SHP77 treated with DMSO at 0.1 percent for 48 hours (cell line): ENCODE results near the gene MIXL1.
"Not testable (repeated sequence)": the region's sequence is repeated elsewhere in the genome, so short reads cannot be mapped to it uniquely, and the experiment has no call there.

Experiments
- DNase-seq: peaks from one replicate; lab custom pipeline; 2025; lab: John Stamatoyannopoulos, UW

The MIXL1 gene

GRCh38 chr1:226223157-226223785 is at the start of gene MIXL1:
TSS of gene MIXL1 (plus strand) at chr1:226223664. CDS start at chr1:226223682, 18 bp downstream.
- DNase-seq = no peak

GRCh38 chr1:226176870-226177269 is 46.6 kb upstream of the MIXL1 start:
- DNase-seq = no peak

- DNase-seq = no peak
Observed at GRCh38 chr1:226181996-226182714, 41.3 kb upstream of the MIXL1 start.

DNA sequence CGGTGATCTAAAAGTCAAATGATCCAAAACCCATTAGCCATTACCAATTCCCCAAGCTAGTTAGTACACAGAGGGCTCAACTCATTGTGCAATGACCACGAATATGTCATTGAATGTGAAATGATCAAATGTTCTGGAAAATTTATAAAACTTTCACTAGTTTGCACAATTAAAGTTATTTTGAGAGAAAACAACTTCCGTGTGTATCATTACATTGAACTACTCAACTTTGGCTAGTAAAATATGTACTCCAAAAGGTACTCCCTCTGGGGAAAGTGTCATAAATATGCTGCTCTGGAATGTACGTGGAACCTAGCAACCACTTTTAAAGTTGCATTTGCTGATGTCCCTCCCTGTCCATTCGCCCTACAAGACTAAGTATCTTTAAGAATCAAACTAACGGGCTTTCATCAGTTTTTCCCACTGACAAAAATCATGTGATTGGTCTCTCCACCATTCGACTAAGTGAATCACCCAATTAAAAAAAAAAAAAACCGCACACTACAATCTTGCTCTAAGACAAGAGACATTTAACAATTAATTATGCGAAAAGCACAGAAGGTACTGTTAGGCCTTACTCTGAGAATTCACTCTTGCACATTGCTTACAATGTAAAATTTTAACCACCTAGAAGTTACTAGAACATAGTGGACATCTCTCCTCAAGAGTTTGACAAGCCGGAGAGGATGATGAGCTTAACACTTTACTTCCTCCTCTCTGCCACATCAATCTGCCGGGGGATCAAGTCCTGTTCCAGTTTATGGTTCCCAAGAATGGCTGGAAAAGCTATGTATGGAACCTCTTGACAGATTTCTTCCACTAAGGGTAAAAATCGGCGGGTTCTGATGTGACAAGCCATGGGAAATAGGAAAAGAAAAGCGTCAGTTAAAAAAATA is 38.1 kb upstream of the MIXL1 start:
- DNase-seq = no peak

DNA sequence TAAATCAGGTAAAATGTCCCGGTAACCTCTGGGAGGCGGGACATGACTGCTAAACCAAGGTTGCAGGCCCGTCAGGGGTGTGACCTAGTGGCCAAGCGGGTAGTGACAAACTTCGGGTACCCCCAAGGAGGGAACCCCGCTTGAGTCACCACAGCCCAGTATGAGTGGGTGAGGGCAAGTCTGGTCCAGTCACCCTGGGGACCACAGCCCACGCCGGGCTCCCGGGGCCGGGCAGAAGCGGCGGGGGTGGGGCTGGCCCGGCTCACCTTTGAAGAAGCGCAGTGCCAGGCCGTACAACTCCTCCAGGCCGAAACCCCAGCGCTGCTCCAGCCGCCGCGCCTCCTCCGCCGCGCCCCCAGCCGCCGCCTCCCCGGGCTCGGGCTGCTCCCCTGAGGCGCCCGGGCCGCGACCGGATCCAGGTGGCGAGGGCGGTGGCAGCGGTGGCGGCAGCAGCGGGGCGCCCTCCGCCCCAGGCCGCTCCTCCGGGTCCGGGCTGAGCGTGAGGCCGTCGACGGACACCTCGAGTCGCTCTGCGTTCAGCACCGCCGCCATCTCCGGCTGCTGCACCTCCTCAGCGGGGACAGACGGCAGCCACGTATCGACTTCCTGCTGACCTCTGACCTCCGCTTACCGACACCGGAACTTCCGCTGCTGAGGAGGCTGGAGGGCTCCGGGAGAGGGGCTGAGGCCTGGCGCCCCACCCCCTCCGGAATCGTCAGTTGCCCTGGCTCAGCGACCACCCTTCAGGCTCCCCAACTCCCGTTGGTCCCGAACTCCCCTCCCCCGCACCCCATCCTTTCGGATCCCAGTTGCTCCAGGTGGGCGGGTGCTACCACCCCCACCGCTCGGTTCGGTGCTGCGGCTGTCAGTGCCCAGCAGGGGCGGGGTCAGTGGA is 37.1 kb upstream of the MIXL1 start, which contains the start of gene ACBD3:
Gene ACBD3 (minus strand): TSS at position 618 of the 895 bp plus-strand sequence. CDS start 66 bp downstream, at position 552.
- peak; percentile 61 for DNase-seq

DNA sequence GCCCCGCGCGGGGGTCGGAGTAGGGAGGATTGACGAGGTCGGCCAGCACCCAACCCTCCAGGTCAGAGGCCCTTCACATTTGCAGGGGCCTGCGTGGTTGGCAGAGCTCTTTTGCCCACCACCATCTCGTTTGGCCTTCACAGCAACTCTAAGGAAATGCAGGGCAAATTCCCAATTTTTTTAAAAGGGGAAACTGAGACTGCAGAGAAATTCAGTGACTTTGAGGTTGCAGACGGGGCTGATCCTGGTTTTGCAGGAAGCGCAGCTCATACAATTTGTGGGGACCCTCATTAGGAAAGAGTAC is 36.5 kb upstream of the MIXL1 start:
- DNase-seq = no peak

- no peak for DNase-seq
Observed at GRCh38 chr1:226187380-226187779, 36.1 kb upstream of the MIXL1 start.

DNA sequence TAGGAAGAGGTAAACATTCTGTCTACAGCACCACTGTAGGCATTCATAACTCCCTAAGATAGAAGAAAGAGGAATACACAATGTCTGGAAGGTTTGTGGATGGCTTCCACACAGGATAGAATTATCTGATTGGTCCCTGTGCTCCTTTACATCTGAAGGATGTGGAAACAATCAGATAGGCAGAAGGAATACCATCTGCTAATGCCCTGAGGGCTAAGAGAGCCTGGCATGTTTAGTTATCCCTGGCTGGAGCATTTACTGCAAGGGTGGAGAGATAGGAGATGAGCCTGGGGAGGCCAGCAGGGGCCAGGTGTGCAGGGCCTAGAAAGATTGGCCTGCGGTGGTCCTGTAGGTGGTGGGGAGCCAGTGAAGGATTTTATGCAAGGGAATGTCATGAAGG is 28.3 kb upstream of the MIXL1 start:
- no peak for DNase-seq

- no peak for DNase-seq
Observed at GRCh38 chr1:226199971-226200370, 23.5 kb upstream of the MIXL1 start.

DNA sequence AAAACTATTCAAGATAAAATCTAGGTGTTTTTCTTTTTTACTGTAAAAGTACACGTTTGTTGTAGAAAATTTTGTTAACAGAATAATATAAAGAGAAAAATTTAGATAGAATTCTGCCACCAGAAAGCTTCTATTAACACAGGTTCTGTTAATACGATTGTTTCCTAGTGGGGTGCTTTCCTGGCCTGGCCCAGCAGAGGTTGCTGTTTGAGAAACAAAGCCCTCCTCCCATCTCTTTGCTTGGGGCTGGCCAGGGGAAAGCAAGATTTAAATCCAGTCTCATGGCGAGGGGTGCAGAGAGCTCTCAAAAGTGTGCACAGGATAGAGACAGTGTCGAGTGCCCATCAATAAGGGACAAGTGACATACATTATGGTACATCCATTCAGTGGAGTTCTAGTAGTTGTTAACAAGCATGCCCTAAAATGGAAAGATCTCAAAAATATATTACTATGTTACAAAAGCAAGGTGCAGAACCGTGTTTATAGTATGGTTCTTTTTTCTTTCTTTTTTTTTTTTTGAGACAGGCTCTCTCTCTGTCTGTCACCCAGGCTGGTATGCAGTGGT is 22.4 kb upstream of the MIXL1 start:
- no peak for DNase-seq

- no peak for DNase-seq
Observed at GRCh38 chr1:226202246-226202645, 21.2 kb upstream of the MIXL1 start.

- DNase-seq = not testable (repeated sequence)
Observed at GRCh38 chr1:226202666-226203065, 20.8 kb upstream of the MIXL1 start.

- no peak for DNase-seq
Observed at GRCh38 chr1:226203240-226203639, 20.2 kb upstream of the MIXL1 start.

DNA sequence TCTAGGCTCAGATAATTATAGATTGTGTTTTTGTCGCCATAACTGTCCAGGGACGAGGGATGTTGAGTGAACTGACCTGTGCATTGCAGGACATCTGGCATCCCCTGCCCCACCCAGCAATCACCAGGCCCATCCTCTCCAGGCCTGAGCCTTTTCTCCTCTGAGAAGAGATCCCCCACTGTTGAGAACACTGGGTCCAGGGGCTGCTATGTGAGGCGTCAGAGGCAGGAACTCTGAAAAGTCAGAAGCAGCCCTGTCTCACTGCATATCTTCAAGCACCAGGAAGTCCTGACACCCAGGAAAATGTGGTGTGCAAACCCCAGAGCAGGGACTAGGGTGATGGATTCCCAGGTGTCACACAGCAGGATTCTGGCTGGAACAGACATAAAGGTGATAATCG is 19.8 kb upstream of the MIXL1 start:
- no peak for DNase-seq

DNA sequence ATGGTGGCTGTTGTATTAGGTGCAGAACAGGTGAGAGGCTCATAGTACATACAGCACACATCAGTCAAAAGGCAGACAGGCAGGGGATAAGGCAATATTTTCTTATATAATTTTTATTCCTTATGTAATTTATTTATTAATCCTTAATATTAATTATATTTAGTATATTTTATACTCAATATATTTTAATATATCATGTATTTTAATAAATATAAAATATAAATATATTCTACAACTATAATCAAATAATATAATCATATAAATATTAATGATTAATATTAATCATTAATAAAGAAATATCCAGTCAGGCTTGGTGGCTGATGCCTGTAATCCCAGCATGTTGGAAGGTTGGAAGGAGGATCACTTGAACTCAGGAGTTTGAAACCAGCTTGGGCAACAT is 19.3 kb upstream of the MIXL1 start:
- no peak for DNase-seq

DNA sequence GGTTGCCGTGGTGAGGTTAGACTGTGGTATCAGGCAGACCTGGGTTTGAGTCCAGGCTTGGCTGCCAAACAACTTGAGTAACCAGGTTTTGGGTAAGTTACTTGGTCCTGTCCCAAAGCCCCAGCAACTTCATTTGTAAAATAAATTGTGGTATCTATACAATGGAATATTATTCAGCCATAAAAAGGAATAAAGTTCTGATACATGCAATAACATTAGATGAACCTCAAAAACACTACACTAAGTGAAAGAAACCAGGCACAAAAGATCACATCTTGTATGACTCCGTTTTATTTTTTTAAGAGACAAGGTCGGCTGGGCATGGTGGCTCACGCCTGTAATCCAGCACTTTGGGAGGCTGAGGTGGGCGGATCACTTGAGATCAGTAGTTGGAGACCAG is 16.4 kb upstream of the MIXL1 start:
- DNase-seq = no peak

DNA sequence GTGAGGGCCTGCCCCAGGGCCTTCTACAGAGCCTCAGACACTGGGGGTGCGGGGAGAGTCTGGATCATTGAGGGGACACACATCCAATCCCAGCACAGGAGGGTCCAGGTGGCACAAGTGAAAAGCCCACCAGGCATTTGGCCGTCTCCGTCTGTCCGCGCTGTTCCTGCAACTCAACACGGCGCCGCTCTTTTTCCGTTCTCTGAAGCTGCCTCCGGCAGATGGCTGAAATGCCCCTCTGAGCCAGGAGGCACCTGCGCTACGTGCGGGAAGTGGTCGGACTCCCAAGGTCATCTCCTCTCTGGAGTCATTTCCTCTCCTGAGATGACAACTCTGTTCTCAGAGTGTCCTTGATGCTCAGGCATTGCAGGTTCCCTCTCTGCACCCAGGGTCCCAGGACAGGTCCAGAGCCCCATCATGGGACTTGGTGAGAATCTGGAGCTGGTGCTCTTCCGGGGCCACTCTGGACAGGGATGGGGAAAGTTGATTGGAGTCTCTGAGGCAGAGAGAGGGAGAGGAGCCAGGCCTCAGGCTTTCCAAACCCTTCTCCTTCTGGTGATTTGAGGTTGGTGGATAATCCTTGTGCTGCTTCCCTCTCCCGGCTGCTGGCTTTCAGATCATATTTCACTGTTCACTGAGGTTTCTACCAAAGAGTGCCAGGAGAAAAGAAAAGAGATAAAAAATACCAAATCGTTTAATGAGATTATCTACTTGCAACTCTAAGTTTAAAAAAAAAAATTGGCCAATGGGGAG is 14.0 kb upstream of the MIXL1 start:
- DNase-seq = no peak

DNA sequence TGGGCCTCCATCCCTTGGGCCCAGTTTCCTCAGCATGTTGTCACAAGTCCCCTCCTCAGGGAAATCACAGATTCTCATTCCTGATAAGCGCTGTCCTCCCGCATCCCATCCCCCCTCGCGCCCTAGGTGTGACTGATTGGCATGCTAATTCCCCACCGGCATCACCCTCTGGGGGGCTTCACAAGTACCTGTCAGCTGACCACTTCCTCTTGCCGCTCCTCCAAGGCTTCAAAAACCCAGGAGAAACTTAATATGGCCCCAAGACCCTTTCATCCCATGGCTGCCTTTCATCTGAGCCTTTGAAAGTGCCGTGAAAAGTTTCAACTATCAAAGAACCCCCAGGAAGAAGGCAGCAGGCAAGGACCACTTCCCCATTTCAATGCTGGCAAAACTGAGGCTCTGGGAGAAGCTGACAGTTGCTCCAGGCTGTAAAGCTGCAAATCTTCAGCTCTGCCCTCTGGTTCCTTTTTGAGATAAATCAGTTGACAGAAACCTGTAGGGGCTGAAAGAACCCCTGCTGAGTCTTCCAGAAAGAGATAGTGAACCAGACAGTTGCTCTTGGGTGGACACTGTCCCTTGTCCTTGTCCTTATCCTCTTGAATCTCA is 12.8 kb upstream of the MIXL1 start:
- DNase-seq = no peak

DNA sequence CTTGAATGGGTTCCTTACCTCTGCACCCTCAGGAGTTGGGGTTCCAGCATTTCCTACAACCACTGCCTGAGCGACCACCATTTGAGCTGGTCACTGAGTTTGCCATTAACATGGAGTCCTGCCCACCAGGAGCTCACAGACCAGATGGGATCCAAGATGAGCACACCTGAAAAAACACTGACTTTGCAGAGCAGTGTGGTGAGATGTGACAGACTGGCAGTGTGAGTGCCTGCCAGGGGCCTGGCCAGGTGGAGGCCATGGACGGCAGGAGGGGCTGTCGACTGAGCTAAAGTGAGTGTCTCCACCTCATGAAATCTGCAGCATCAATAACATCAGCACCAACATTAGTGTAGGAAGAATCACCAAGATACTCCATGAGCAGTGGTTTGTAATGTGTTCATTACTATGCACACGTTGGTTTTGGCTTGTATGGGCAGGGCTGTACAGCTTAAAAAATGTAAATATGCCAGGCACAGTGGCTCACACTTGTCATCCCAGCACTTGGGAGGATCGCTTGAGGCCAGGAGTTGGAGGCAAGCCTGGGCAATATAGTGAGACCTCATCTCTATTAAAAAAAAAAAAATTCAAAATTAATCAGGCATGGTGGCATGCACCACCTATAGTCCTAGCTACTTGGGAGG is 12.2 kb upstream of the MIXL1 start:
- DNase-seq = no peak

DNA sequence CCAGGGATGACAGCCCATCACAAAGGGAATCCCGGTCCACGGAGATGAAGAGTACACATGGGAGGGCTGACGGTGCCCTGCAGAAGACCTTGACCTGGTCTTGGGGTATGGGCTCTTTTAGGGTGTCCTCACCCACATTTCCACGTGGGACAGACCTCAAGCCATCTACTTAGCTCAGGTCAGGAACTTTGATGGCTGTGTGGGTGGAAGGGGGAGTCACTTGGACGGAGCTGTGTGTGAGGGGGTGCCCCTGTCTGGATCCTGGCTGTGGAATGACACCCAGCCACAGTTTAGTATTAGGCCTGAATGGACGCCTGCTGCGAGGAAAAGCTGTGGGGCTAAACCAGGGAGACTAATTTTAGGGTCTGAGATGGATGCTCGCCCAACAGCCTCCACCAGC is 10.9 kb upstream of the MIXL1 start:
- no peak for DNase-seq
